Measurements from ENCODE around the gene ACKR2. TPM values are rescaled to one million over a fixed set of nuclear protein-coding genes. Genes with fewer than 3 reads are reported as not detected.
A peak's percentile ranks its signal among the peaks of the same experiment; 100 is the strongest.

The ACKR2 gene
- total RNA-seq, 1 donor from 2014 or later: 1.0 TPM

- no peaks in the 10 kb centered on the region for H3K4me1 Mint-ChIP-seq (ENCODE audit: low read depth)
- peaks cover 11% of the 10 kb centered on the region for H3K9me3 Mint-ChIP-seq (ENCODE audit: low read depth)
- DNase-seq (ENCODE audit: low spot score): no peak
- TF ChIP-seq CTCF (IDR thresholded peaks at IDR 0.05): no peak
- no peaks in the 10 kb centered on the region for H3K36me3 Mint-ChIP-seq (ENCODE audit: low read depth)
- no peak overlapping the region for H3K27ac Mint-ChIP-seq (ENCODE audit: unreplicated experiment)
- H3K4me3 Mint-ChIP-seq (ENCODE audit: unreplicated experiment): no peak overlapping the region
- peaks cover 23% of the 10 kb centered on the region for H3K27me3 Mint-ChIP-seq (ENCODE audit: low read depth)
These were observed 91.8 kb downstream of the ACKR2 start for GRCh38 chr3:42901073-42901415.

- H3K27ac Mint-ChIP-seq (ENCODE audit: unreplicated experiment): no peak overlapping the region
- H3K36me3 Mint-ChIP-seq (ENCODE audit: low read depth): no peaks in the 10 kb centered on the region
- peaks cover 31% of the 10 kb centered on the region for H3K27me3 Mint-ChIP-seq (ENCODE audit: low read depth)
- H3K9me3 Mint-ChIP-seq (ENCODE audit: low read depth): peaks cover 11% of the 10 kb centered on the region
- no peak for DNase-seq (ENCODE audit: low spot score)
- no peak overlapping the region for H3K4me3 Mint-ChIP-seq (ENCODE audit: unreplicated experiment)
- H3K4me1 Mint-ChIP-seq (ENCODE audit: low read depth): no peaks in the 10 kb centered on the region
- TF ChIP-seq CTCF (IDR thresholded peaks at IDR 0.05): no peak
These were observed 93.0 kb downstream of the ACKR2 start for GRCh38 chr3:42902257-42902656.

- Mint-ChIP-seq H3K9me3 (ENCODE audit: low read depth) (peaks cover 11% of the 10 kb centered on the region), H3K27ac (ENCODE audit: unreplicated experiment) (no peak overlapping the region), H3K36me3 (ENCODE audit: low read depth) (no peaks in the 10 kb centered on the region), H3K4me3 (ENCODE audit: unreplicated experiment) (no peak overlapping the region), H3K4me1 (ENCODE audit: low read depth) (no peaks in the 10 kb centered on the region), H3K27me3 (ENCODE audit: low read depth) (peaks cover 31% of the 10 kb centered on the region)
- no peak for TF ChIP-seq CTCF (IDR thresholded peaks at IDR 0.05)
- no peak for DNase-seq (ENCODE audit: low spot score)
These were observed 94.8 kb downstream of the ACKR2 start for GRCh38 chr3:42904076-42904475.

GRCh38 chr3:42905740-42906069 is 96.5 kb downstream of the ACKR2 start:
- Mint-ChIP-seq H3K4me1 (ENCODE audit: low read depth) (no peaks in the 10 kb centered on the region), H3K27me3 (ENCODE audit: low read depth) (peaks cover 29% of the 10 kb centered on the region), H3K9me3 (ENCODE audit: low read depth) (peaks cover 15% of the 10 kb centered on the region), H3K4me3 (ENCODE audit: unreplicated experiment) (no peak overlapping the region), H3K36me3 (ENCODE audit: low read depth) (no peaks in the 10 kb centered on the region), H3K27ac (ENCODE audit: unreplicated experiment) (no peak overlapping the region)
- no peak for DNase-seq (ENCODE audit: low spot score)
- TF ChIP-seq CTCF (IDR thresholded peaks at IDR 0.05): no peak

- peak; percentile 88 for DNase-seq (ENCODE audit: low spot score)
- Mint-ChIP-seq H3K9me3 (ENCODE audit: low read depth) (peaks cover 15% of the 10 kb centered on the region), H3K36me3 (ENCODE audit: low read depth) (no peaks in the 10 kb centered on the region), H3K4me1 (ENCODE audit: low read depth) (no peaks in the 10 kb centered on the region), H3K27ac (ENCODE audit: unreplicated experiment) (no peak within 1 kb of the TSS), H3K27me3 (ENCODE audit: low read depth) (peaks cover 25% of the 10 kb centered on the region), H3K4me3 (ENCODE audit: unreplicated experiment) (no peak within 1 kb of the TSS)
- no peak for TF ChIP-seq CTCF (IDR thresholded peaks at IDR 0.05)
These were observed 97.0 kb downstream of the ACKR2 start, which contains the start of gene ZNF662 for GRCh38 chr3:42906070-42906847. Gene ZNF662 (plus strand): TSS chr3:42906142. CDS start chr3:42908115, 1,973 bp downstream.
